NCI-H69 (cell line): ENCODE data around the gene PPP1R37.

ENCODE experiments used
- DNase-seq: peaks from one replicate; lab custom pipeline; 2025; lab: John Stamatoyannopoulos, UW

PPP1R37 gene

GRCh38 chr19:45092747-45093678 lies at the start of gene PPP1R37:
Gene PPP1R37, plus strand, starts transcription at chr19:45093179. Its CDS starts 147 bp downstream, at chr19:45093326.
- DNase-seq, result peak; percentile 99

DNA sequence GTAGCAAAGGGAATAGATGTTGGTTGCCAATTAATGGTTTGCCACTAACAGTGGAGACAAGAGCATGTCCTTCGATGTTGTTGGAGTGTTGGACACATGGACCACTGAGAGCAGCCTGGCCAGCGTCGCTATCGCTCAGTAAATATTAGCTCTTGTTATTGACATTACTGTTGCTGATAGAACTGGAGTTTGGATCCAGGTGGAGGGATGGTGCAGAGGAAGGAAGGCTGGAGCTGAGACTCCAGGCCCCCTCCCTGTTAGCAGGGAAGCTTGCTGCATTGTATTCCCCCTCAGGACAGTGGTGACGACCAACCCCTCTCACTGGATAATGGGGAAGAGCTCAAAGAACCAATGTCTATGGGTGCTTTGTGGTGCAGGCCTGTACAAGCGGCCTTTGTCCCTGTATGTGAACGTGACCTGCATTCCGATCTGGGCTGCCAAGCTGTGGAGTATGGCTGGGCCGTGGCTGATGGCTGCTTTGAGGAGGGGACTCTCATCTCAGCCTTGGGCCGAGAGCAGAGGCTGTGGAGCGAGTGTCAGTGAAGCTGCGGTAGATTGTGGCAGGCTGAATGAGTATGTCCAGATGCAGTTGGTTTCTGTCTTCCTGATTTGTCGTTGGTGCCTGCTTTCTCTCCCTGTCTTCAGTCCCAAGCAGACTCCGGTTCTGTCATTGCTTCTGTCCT lies 47.2 kb upstream of the PPP1R37 start:
- no peak for DNase-seq

DNA sequence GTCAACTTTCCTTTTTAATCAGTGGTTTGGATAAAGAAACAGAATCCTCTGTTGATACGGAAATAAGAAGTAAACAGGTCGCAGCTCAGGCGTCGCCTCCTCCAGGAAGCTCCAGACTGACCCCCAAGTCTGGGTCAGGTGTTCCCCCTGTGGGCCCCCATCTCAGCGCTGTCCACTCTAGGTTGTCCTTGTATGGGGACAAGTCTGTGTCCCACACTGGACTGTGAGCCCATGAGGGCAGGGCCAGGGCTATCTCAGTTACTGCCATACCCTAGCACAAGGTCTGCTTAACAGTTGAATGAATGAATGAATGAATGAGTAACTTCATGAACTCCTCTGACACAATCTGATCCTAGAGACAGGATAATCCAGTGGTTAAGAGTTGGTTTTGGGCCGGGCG lies 46.6 kb upstream of the PPP1R37 start:
- no peak for DNase-seq

DNA sequence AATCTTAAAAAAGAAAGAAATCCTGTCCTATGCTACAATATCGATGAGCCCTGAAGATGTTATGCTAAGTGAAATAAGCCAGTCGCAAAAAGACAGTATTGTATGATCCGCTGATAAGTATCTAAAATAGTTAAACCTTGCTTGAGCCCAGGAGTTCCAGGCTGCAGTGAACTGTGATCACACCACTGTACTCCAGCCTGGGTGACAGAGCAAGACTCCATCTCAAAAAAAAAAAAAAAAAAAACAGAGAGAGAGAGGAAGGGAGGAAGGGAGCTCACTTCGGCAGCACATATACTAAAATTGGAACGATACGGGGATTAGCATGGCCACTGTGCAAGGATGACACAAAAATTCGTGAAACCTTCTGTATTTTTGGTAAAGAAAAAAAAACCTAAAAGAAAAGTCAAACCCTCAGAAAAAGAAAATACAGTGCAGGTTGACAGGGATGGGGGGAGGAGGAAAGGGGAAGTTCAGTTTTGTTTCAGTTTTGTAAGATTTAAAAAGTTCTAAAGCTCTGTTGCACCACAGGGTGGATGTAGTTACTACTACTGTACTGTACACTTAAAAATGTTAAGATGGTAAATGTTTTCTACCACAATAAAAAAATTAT lies 45.7 kb upstream of the PPP1R37 start:
- DNase-seq, result no peak

GRCh38 chr19:45049073-45049736 lies 43.8 kb upstream of the PPP1R37 start:
- DNase-seq, result no peak

DNA sequence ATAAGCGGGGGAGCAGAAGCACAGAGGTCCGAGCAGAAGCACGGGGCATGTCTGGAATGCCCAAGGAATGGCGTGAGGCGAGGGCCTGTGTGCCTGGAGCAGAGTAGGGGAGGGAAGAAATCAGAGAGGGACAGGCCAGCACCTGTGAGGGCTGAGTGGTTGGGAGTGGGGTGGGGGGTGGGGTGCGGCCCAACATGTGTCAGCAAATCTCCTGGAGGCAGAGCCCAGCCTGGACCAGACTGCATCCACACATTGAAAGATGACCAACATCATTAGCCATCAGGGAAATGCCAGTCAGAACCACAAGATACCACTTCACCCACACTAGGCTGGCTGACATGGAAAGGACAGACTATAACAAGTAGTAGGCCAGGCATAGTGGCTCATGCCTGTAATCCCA lies 42.9 kb upstream of the PPP1R37 start:
- no peak for DNase-seq

DNA sequence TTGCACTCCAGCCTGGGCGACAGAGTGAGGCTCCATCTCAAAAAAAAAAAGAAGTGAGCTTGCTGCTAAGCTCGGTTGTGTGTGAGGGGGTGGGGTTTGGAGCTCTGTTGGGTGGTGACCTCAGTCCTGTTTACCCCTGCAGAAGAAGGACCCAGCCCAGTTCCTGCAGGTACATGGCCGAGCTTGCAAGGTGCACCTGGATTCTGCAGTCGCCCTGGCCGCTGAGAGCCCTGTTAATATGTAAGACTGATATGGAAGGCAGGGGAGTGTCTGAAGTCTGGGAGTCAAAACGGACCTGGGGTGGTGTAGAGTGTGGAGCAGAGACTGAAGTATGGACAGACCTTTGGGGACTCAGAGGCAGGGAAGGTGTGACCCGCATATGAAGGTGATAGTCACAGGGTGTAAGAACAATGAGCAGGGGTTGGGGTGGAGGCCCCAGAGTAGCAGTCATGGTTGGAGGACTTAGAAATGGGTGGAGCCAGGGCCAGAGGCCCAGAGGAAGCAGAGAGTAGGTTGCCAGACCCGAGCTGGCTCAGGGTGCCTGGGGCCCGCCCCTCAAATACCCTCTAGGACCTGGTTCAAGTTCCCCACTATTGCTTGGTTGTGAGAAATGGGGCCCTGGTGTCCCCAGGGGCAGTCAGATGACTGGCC lies 40.9 kb upstream of the PPP1R37 start:
- DNase-seq, result no peak

DNA sequence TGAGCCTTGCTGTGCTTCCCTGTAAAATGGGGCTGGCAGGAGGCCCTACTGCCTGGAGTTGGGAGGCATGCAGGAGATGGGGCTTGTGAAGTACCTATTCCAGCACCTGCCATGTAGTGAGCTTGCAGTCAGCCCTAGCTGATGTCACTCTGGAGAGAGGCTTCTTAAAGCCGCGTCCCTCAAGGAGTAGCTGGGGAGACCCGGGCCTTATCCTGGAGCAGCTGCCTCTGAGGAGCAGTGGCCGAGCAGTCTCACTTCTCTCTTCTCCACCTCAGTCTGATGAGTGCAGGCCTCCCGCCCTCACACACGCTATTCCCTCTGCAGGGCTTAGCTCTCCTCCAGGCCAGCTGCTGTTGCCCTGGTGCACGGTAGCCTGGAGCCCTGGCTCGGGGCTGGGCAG lies 36.1 kb upstream of the PPP1R37 start:
- no peak for DNase-seq

GRCh38 chr19:45057444-45057843 lies 35.5 kb upstream of the PPP1R37 start:
- DNase-seq, result no peak

DNA sequence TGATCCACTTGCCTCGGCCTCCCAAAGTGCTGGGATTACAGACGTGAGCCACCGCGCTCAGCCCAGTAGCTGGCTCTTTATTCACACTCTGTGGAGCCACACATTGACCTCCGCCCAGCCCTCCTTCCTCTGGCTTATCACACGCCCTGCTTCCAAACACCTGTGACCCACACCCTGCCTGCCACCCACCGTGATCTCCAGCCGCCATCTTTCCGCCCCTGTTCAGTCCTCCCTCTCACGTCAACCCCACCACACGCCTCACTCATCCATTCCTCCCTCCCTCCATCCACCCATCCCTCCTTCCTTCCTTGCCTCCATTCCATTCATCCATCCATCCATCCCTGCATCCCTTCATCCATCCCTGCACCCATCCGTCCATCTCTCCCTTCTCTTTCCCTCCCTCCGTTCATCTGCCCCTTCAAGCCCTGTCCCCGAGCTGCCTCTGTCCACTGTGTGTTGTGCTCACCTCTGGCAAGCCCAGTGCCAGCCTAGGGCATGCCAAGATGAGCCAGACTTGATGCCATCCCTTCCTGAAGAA lies 34.3 kb upstream of the PPP1R37 start:
- DNase-seq, result no peak

- peak; percentile 71 for DNase-seq
These were observed 33.6 kb upstream of the PPP1R37 start for GRCh38 chr19:45059258-45059965.

GRCh38 chr19:45061965-45062364 lies 31.0 kb upstream of the PPP1R37 start:
- DNase-seq, result no peak

- DNase-seq, result no peak
These were observed 28.9 kb upstream of the PPP1R37 start for GRCh38 chr19:45063851-45064801.

- DNase-seq, result no peak
These were observed 25.9 kb upstream of the PPP1R37 start for GRCh38 chr19:45066921-45067661.

DNA sequence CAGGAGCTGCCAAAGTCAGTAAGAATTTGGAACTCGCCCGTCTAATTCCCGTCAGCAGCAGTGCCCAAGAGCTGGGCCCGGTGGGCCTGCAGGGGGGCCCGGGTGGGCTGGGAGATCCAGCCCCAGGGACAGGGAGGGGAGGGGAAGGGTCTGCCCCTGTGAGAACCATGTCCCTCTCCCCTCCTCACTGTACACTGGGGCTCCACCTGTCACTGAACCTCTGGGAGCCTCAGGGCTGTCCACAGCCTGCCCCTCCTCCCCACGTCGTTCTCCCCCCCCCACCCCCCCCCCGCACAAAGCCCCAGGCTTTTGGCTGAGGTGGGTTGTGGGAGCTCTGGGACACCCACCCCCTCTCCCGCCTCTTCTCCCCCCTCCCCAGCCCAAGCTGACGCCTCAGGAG lies 24.9 kb upstream of the PPP1R37 start:
- DNase-seq, result no peak

GRCh38 chr19:45069056-45069455 lies 23.9 kb upstream of the PPP1R37 start:
- DNase-seq, result no peak

DNA sequence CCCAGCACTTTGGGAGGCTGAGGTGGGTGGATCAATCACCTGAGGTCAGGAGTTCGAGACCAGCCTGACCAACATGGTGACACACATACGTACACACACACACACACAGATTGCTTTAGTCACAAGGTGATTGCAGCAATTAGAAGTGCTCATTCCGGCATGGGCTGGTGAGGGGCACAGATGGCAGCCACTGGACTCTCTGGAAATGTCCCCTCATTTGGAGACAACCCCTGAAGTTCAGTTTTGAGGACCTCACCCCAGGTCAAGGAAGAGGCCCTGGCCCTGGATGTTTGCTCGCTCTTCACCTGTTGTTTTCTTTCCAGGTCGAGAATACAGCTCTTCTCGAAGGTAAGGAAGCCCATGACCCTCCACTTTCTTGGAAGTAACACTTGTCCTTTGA lies 22.8 kb upstream of the PPP1R37 start:
- DNase-seq, result no peak

DNA sequence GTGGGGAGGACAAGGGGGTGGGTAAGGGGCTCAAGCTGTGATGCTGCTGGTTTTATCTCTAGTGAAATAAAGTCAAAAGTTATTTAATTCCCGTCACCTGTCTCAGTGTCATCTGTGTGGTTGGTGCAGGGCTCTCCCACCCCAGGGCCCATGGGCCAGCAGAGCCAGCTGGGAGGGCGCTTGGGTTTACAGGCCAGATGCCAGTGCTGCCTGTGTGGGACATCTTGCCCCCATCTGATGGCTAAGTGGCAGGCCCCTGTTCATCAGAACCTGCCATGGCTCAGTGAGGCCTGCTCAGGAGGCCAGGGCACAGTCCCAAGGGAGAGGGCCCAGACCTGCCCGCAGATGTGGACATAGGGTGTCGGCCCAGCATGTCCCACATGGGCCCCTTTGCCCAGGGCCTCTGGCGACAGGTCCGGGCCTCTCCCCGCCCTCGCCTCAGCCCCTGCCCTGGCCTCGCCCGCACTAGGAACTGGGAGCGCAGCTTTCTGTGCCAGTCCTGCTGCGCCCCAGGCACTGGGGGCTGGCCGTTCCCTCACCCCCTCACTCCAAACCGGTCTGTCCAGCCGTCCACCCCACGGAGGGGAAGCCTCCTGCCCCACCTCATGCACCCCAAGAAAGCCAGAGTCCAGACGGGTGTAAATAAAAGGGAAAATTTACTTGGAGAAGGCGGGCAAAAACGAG lies 22.0 kb upstream of the PPP1R37 start:
- no peak for DNase-seq
